ENCODE measurements around the gene KCNB1.
"Not testable (repeated sequence)": the region's sequence is repeated elsewhere in the genome, so short reads cannot be mapped to it uniquely, and the experiment has no call there.

The KCNB1 gene

GRCh38 chr20:49430320-49430719, 52.1 kb downstream of the KCNB1 start:
- DNase-seq: no peak

DNA sequence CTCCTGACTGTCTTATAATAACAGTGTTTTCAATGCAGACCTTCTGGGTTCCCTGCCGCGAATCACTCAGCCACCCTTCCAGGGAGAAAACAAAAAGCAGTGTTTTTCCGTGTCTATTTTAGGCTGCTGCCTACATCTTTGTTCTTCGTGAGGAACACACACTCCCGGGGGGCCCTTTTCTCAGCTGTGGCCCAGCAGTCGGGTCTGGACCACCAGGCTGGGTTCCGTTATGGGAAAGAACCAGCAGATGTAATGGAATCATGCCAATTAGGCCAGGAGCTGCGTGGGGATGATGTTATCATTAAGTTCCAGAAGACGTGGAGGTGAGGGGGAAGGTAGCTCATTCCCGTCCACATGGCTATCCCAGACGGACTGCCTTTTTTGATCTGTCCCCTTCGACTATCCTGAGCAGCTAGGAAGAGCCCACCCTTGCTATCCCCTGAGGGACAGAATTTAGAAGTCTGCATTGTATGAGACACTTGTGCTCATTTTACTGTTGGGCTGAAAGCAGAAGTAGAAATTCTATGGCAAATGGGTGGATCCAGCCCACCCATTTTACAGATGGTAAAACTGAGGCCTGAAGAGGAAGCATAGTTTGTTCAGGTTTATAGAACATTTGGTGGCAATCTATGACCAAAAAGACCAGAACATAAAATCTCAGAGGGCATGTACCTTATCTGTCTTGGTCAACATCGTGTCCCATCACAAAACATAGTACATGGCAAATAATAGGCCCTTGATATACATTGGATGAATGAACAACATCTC, 54.5 kb downstream of the KCNB1 start:
- DNase-seq: no peak

DNA sequence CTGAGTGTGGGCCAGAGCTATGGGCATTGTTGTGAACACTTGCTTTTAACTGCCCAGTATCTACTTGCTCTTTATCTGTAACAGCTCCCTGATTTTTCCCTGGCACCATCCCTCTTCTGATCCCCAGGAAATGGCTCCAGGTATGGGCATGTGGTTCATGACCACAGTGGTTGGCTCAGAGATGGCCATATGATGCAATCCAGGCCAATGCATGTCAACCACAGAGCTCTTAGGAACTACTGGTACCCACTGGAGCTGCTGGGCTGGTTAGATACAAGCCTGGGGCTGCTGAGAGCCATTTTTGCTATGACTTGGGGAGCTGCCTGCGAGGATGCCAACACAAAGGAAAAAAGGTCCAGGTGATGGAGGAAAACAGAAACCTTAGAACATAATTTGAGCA, 55.6 kb downstream of the KCNB1 start:
- no peak for DNase-seq

GRCh38 chr20:49426395-49426794, 56.1 kb downstream of the KCNB1 start:
- DNase-seq: no peak

DNA sequence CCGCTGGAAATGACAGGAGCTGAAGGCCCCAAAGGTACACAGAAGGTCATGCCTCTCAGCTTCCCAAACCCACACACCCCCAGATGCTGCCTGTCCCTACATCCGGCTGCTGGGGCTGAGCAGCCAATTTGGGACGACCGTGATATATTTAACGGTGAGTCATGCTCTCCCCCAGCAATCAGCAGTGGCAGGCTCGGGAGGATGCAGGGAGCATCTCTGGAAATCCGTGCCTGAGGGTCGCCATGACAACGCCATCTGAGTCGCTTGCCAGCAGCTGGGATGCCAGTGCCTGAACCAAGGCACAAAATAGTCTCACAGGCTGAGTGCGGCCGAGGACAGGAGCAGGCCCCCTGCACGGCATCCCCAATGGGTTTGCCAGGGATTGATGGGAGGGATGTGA, 57.9 kb downstream of the KCNB1 start:
- no peak for DNase-seq

DNA sequence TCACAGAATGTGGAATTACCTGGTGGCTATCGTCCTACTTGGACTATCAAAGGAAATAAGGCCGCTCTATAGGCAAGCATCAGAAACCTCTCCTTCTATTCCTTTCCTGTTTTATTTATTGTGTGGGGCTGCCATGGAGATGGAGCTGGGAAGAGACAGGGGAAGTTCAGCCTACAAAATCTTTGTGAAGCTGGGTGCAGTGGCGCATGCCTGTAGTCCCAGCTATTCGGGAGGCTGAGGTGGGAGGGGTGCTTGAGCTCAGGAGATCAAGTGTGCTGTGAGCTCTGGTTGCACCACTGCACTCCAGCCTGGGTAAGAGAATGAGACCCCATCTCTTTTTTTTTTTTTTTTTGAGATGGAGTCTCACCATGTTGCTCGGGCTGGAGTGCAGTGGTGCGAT, 60.3 kb downstream of the KCNB1 start:
- no peak for DNase-seq

DNA sequence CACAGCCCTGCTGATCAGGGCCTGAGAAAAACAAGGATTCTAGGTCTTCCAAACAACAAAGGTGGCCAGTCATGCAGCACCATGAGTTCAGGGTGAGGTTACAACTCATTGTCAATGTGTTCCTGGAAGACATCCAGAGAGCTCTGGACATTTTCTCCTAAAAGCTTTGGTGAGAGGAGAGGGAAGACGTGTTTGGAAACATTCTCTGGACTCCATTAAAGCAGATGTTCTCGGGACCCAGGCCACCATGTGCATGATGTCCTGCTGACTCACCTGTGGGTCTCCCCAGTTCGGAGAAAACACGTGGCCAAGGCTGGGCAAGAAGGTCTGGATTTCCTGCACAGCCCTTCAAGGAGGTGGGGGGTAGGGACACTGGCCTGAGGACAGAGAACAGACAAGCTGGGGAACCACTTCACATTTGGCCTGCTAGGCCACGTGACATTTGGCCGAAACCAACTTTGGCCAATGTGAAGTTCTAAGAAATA, 61.6 kb downstream of the KCNB1 start:
- peak; percentile 1 for DNase-seq

- peak; percentile 1 for DNase-seq
Observed at GRCh38 chr20:49420292-49420691, 62.2 kb downstream of the KCNB1 start.

- DNase-seq: no peak
Observed at GRCh38 chr20:49419785-49420184, 62.7 kb downstream of the KCNB1 start.

DNA sequence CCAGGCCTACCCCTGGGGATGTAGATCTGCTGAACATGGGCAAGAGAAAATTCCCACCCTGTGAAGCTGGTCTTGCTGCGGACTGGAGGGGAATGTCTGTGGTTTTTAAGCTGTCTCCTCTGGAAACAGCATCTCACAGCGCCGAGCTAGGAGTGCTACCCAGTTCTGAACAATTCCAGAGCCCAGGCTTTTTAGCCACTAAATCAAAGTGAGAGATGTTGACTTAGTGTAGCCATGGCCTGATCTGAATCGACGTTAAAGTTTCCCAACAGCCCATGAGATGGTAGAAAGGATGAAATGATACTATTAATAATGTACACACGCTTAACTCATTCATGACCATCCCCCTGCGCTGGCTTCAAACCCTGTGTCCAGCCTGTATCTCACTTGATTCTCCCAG, 63.7 kb downstream of the KCNB1 start:
- DNase-seq: no peak

- no peak for DNase-seq
Observed at GRCh38 chr20:49417843-49418555, 64.5 kb downstream of the KCNB1 start.

DNA sequence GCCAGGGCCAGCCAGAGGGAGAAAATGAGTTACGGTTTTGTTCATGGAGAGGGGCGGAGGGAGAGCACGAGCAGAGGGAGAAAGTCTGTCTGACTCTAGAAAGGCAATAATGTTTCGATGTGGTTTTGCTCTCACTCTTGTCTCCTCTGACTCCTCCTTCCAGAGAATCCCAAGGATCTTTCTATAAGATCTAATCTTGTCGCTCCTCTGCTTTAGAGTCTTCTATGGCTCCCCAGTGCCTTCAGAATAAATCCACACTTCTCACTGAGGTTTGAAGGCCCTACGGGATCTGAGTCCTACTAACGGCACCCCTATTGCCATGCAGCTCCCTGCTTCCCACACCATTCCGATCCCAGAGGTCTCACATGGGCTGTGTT, 66.8 kb downstream of the KCNB1 start:
- DNase-seq: no peak

- DNase-seq: no peak
Observed at GRCh38 chr20:49415005-49415667, 67.3 kb downstream of the KCNB1 start.

DNA sequence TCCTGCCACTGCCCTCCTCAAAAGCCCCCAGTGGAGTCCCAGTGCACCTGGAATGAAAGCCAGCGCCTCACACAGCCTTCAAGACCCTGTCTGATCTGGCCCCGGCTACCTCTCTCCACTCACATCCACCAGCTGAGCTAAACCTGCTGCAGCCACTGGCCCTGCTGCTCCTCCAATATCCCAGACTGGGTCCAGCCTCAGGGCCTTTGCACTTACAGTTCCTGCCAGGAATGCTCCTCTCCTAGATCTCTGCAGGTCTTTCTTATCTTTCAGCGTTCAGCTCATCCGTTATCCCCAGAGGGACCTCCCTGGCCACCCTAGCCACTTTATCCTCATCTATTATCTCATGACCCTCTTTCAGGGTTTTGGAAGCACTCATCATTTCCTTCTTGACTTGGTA, 68.8 kb downstream of the KCNB1 start:
- no peak for DNase-seq

- DNase-seq: no peak
Observed at GRCh38 chr20:49412953-49413352, 69.5 kb downstream of the KCNB1 start.

GRCh38 chr20:49412254-49412653, 70.2 kb downstream of the KCNB1 start:
- no peak for DNase-seq

- DNase-seq: no peak
Observed at GRCh38 chr20:49411221-49411925, 71.1 kb downstream of the KCNB1 start.

DNA sequence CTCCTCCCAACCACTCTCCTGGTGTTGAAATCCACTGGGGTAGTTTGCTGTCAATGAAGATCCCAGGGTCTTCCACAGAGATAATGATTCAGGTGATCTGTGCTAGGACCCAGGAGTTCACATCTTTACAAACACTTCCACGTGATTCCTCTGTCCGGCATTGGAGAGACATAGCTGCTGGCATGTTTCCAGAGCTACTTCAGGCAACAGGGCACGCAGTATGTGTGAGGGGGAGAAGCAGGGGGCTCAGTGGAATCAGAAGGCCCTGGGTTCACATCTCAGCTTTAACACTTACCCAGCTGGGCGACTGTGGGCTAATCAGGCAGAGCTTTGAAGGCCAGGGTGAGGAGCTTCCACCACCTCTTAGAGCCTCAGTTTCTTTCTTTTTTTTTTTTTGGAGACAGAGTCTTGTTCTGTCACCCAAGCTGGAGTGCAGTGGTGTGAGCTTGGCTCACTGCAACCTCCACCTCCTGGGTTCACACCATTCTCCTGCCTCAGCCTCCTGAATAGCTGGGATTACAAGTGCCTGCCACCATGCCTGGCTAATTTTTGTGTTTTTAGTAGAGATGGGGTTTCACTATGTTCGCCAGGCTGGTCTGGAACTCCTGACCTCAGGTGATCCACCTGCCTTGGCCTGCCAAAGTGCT, 72.4 kb downstream of the KCNB1 start:
- not testable (repeated sequence) for DNase-seq

GRCh38 chr20:49409302-49409974, 73.0 kb downstream of the KCNB1 start:
- no peak for DNase-seq

- DNase-seq: no peak
Observed at GRCh38 chr20:49408509-49409104, 73.9 kb downstream of the KCNB1 start.

GRCh38 chr20:49406666-49407065, 75.8 kb downstream of the KCNB1 start:
- no peak for DNase-seq

GRCh38 chr20:49405696-49406095, 76.8 kb downstream of the KCNB1 start:
- no peak for DNase-seq

Data from kidney glomerular epithelial cell (primary cell).